ENCODE results near the gene MBNL1.

The MBNL1 gene

GRCh38 chr3:152499791-152500385, 231.2 kb downstream of the MBNL1 start:
- no peak for DNase-seq

DNA sequence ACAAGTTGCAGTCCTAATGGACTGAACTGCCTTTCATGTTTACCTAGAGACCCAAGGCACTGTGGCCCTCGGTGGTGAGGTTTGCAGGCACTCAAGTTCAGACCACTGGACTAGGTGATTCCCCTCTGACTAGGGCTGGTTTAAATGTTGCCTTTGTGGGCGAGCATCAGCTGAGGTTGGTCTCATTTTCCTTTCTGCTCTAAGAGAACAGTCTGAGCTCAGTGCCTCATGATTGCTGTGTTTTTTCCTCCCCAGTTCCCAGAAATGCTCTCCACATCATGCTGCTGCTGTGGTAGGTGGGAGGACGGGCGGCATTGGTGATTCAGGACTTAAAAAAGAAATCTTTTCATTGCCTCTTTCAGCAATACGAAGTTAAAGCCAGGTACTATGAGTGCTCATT, 237.2 kb downstream of the MBNL1 start:
- no peak for DNase-seq

GRCh38 chr3:152508705-152509104, 240.0 kb downstream of the MBNL1 start:
- DNase-seq: peak; percentile 4

- no peak for DNase-seq
Measured at GRCh38 chr3:152511904-152512303, 243.2 kb downstream of the MBNL1 start.

GRCh38 chr3:152513301-152513960, 244.7 kb downstream of the MBNL1 start:
- no peak for DNase-seq

Measured in DMS 273 treated with DMSO at 0.1 percent for 48 hours (cell line).